Natural killer cell treated with Interleukin-12 subunit alpha and Interleukin-12 subunit beta and Interleukin-15 and Interleukin-18, amount 100 ng/mL, for 72 hours (primary cell): ENCODE results near the gene MLF2. TPM values are rescaled to one million over a fixed set of nuclear protein-coding genes. Genes with fewer than 3 reads are reported as not detected.
"Not testable (repeated sequence)": the region's sequence is repeated elsewhere in the genome, so short reads cannot be mapped to it uniquely, and the experiment has no call there.

Experiments
- ATAC-seq, 2 donors: fragments of 150-1000 bp; cut with Tn5 transposase in 1 of 2; sonication (Bioruptor Pico), chemical (Tn5 transposase) in 1 of 2; 2 replicates each; pipeline ENCODE4 v1.10.0; 2021
- DNase-seq: peaks from one replicate; pipeline ENCODE4 v3.0.0; 2022; ENCODE audit warnings: low spot score
- H3K27ac Mint-ChIP-seq, 2 donors: 1 replicate in 1 of 2; 2 replicates in 1 of 2; pipeline ENCODE4 v1.8.0; 2022; ENCODE audit warnings: mixed read lengths in 2 of 2, mild to moderate bottlenecking in 1 of 2, moderate library complexity in 1 of 2
- H3K27me3 Mint-ChIP-seq, 2 donors: 1 replicate in 1 of 2; 2 replicates in 1 of 2; pipeline ENCODE4 v1.8.0; 2022; ENCODE audit warnings: mixed read lengths in 2 of 2
- H3K36me3 Mint-ChIP-seq: one replicate; pipeline ENCODE4 v1.8.0; 2022; ENCODE audit warnings: mixed read lengths
- H3K4me1 Mint-ChIP-seq, 2 donors: 1 replicate in 1 of 2; 2 replicates in 1 of 2; pipeline ENCODE4 v1.8.0; 2022; ENCODE audit warnings: low read depth in 2 of 2, mixed read lengths in 2 of 2, mild to moderate bottlenecking in 1 of 2
- H3K4me3 Mint-ChIP-seq: one replicate; pipeline ENCODE4 v1.8.0; 2022; ENCODE audit warnings: mixed read lengths
- H3K9me3 Mint-ChIP-seq: 2 replicates; pipeline ENCODE4 v1.8.0; 2022; ENCODE audit warnings: mixed read lengths
- total RNA-seq, 2 donors: library from RNA; stranded (reverse); gene quantifications; one replicate each; pipeline ENCODE4 v1.2.3, GENCODE V29; 2022

Gene MLF2
- total RNA-seq, 2 donors from 2014 or later, result 98.3 to 124 TPM

GRCh38 chr12:6751767-6752166 lies 1.2 kb downstream of the MLF2 start:
- H3K9me3 Mint-ChIP-seq, result no peaks in the 10 kb centered on the region
- peaks cover 18% of the 10 kb centered on the region for H3K36me3 Mint-ChIP-seq
- peaks cover 12 to 13% of the 10 kb centered on the region in 2 donors for H3K4me1 Mint-ChIP-seq
- no peak for ATAC-seq
- H3K27ac Mint-ChIP-seq, result peak overlapping the region; percentile 89
- peaks cover 0 to under 1% of the 10 kb centered on the region in 2 donors for H3K27me3 Mint-ChIP-seq
- peak overlapping the region; percentile 91 for H3K4me3 Mint-ChIP-seq
- DNase-seq, result no peak

- DNase-seq (no peak), ATAC-seq (no peak)
- Mint-ChIP-seq H3K36me3 (peaks cover 18% of the 10 kb centered on the region), H3K27ac (peak overlapping the region in 1 of 2 donors; percentile 89), H3K4me1 (peaks cover 12 to 14% of the 10 kb centered on the region in 2 donors), H3K9me3 (no peaks in the 10 kb centered on the region), H3K4me3 (no peak overlapping the region), H3K27me3 (no peaks in the 10 kb centered on the region)
Observed at GRCh38 chr12:6750506-6750905, 2.4 kb downstream of the MLF2 start.

GRCh38 chr12:6748761-6749160 lies 4.2 kb downstream of the MLF2 start:
- Mint-ChIP-seq H3K4me3 (no peak overlapping the region), H3K27ac (no peak overlapping the region), H3K9me3 (no peaks in the 10 kb centered on the region), H3K36me3 (peaks cover 18% of the 10 kb centered on the region), H3K4me1 (peaks cover 16 to 17% of the 10 kb centered on the region in 2 donors), H3K27me3 (no peaks in the 10 kb centered on the region)
- DNase-seq, result no peak
- ATAC-seq, result no peak

- Mint-ChIP-seq H3K4me1 (peaks cover 12 to 14% of the 10 kb centered on the region in 2 donors), H3K4me3 (no peak overlapping the region), H3K36me3 (peaks cover 18% of the 10 kb centered on the region), H3K9me3 (no peaks in the 10 kb centered on the region), H3K27me3 (no peaks in the 10 kb centered on the region), H3K27ac (peak overlapping the region in 1 of 2 donors; percentile 27)
- ATAC-seq (no peak), DNase-seq (no peak)
Observed at GRCh38 chr12:6747216-6747615, 5.7 kb downstream of the MLF2 start.

GRCh38 chr12:6745741-6746525 lies 7.0 kb downstream of the MLF2 start:
- Mint-ChIP-seq H3K9me3 (no peaks in the 10 kb centered on the region), H3K4me3 (no peak overlapping the region), H3K27me3 (no peaks in the 10 kb centered on the region), H3K27ac (peak overlapping the region; percentile 57 to 76), H3K36me3 (peaks cover 16% of the 10 kb centered on the region), H3K4me1 (peaks cover 6 to 8% of the 10 kb centered on the region in 2 donors)
- peak; percentile 73 to 74 for ATAC-seq
- no peak for DNase-seq

GRCh38 chr12:6743300-6743699 lies 9.6 kb downstream of the MLF2 start:
- H3K9me3 Mint-ChIP-seq, H3K4me3 Mint-ChIP-seq, H3K27me3 Mint-ChIP-seq, H3K27ac Mint-ChIP-seq, H3K4me1 Mint-ChIP-seq, DNase-seq, ATAC-seq: not testable (repeated sequence)
- peaks cover 11% of the 10 kb centered on the region for H3K36me3 Mint-ChIP-seq

GRCh38 chr12:6742834-6743233 lies 10.1 kb downstream of the MLF2 start:
- Mint-ChIP-seq H3K4me1 (peaks cover 6 to 8% of the 10 kb centered on the region in 2 donors), H3K36me3 (peaks cover 7% of the 10 kb centered on the region), H3K27me3 (no peaks in the 10 kb centered on the region), H3K27ac (no peak overlapping the region), H3K4me3 (no peak overlapping the region), H3K9me3 (no peaks in the 10 kb centered on the region)
- DNase-seq, result no peak
- ATAC-seq, result no peak

GRCh38 chr12:6742080-6742479 lies 10.9 kb downstream of the MLF2 start:
- not testable (repeated sequence) for H3K4me1 Mint-ChIP-seq, H3K9me3 Mint-ChIP-seq, ATAC-seq, H3K36me3 Mint-ChIP-seq, H3K27ac Mint-ChIP-seq, H3K4me3 Mint-ChIP-seq, H3K27me3 Mint-ChIP-seq, DNase-seq

- DNase-seq (no peak), ATAC-seq (no peak)
- Mint-ChIP-seq H3K36me3 (no peaks in the 10 kb centered on the region), H3K27me3 (no peaks in the 10 kb centered on the region), H3K27ac (no peak overlapping the region), H3K4me1 (peaks cover 4 to 6% of the 10 kb centered on the region in 2 donors), H3K4me3 (no peak overlapping the region), H3K9me3 (no peaks in the 10 kb centered on the region)
Observed at GRCh38 chr12:6736754-6737153, 16.2 kb downstream of the MLF2 start.

GRCh38 chr12:6735448-6736191 lies 17.3 kb downstream of the MLF2 start:
- Mint-ChIP-seq H3K9me3 (no peaks in the 10 kb centered on the region), H3K27me3 (no peaks in the 10 kb centered on the region), H3K4me1 (peaks cover 4 to 6% of the 10 kb centered on the region in 2 donors), H3K4me3 (no peak overlapping the region), H3K27ac (peak overlapping the region in 1 of 2 donors; percentile 3), H3K36me3 (no peaks in the 10 kb centered on the region)
- DNase-seq (no peak), ATAC-seq (peak in 1 of 2 donors; percentile 51)

GRCh38 chr12:6734506-6735387 lies 18.2 kb downstream of the MLF2 start:
- DNase-seq (no peak), ATAC-seq (no peak)
- Mint-ChIP-seq H3K4me1 (peaks cover 5 to 6% of the 10 kb centered on the region in 2 donors), H3K4me3 (no peak overlapping the region), H3K27me3 (no peaks in the 10 kb centered on the region), H3K36me3 (peaks cover 6% of the 10 kb centered on the region), H3K9me3 (no peaks in the 10 kb centered on the region), H3K27ac (no peak overlapping the region)

- H3K36me3 Mint-ChIP-seq, result peaks cover 13% of the 10 kb centered on the region
- DNase-seq (no peak), ATAC-seq (no peak)
- no peaks in the 10 kb centered on the region for H3K9me3 Mint-ChIP-seq
- H3K27ac Mint-ChIP-seq, result no peak overlapping the region
- no peak overlapping the region for H3K4me3 Mint-ChIP-seq
- H3K4me1 Mint-ChIP-seq, result peaks cover 10 to 11% of the 10 kb centered on the region in 2 donors
- H3K27me3 Mint-ChIP-seq, result no peaks in the 10 kb centered on the region
Observed at GRCh38 chr12:6730169-6730568, 22.8 kb downstream of the MLF2 start.

- Mint-ChIP-seq H3K27ac (no peak overlapping the region), H3K4me1 (peaks cover 16% of the 10 kb centered on the region in 2 donors), H3K9me3 (no peaks in the 10 kb centered on the region), H3K27me3 (no peaks in the 10 kb centered on the region), H3K4me3 (no peak overlapping the region), H3K36me3 (peaks cover 13% of the 10 kb centered on the region)
- ATAC-seq, result no peak
- DNase-seq, result no peak
Observed at GRCh38 chr12:6729186-6729585, 23.8 kb downstream of the MLF2 start.
